GM19351 (cell line): Measurements from ENCODE around the gene TNS1.
"Not testable (repeated sequence)": the region's sequence is repeated elsewhere in the genome, so short reads cannot be mapped to it uniquely, and the experiment has no call there.

Experiments used
- ATAC-seq: cut with Tn5 transposase; IDR thresholded peaks from one replicate; pipeline ENCODE4 v1.9.1; 2021; ENCODE audit warnings: mild to moderate bottlenecking, moderate library complexity; ENCODE audit not compliant: unreplicated experiment

TNS1 gene

DNA sequence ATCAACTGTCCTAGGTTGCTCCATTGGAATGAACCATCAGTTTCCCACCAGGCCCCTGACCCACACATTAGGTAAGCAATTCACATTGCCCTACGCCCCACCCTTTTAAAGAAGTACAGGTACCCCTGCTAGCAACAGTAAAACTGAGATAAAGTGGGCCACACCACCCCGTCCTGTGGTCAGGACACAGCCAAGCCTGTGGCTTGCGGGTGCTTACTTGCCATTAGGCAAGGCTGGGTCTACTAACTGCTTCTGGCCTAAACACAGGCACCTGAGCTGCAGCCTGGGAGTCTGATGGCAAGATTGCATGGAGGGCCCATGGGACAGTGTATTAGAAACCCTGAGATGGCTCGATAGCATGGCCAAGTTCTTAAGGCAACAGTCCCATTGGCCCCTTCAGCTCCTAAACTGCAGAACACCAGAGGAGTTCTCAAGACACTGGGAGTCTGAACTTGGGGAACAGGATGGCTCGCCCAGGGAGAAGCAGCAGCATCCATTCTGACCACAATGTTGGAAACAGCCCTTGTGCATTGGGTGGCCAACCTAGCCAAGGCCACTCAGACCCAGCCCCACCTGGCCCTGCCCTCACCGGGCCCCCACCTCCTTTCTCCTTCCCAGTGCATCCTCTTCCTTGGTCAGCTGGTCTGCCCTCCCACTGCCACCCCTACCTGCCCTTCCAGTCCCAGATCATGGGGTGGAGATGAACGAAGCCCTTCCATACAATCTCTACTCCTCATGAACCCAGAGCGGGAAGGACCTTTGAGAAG, 177.1 kb downstream of the TNS1 start:
- ATAC-seq = no peak

- ATAC-seq = no peak
These were observed 178.6 kb downstream of the TNS1 start for GRCh38 chr2:217824223-217824622.

- no peak for ATAC-seq
These were observed 179.2 kb downstream of the TNS1 start for GRCh38 chr2:217823626-217824025.

DNA sequence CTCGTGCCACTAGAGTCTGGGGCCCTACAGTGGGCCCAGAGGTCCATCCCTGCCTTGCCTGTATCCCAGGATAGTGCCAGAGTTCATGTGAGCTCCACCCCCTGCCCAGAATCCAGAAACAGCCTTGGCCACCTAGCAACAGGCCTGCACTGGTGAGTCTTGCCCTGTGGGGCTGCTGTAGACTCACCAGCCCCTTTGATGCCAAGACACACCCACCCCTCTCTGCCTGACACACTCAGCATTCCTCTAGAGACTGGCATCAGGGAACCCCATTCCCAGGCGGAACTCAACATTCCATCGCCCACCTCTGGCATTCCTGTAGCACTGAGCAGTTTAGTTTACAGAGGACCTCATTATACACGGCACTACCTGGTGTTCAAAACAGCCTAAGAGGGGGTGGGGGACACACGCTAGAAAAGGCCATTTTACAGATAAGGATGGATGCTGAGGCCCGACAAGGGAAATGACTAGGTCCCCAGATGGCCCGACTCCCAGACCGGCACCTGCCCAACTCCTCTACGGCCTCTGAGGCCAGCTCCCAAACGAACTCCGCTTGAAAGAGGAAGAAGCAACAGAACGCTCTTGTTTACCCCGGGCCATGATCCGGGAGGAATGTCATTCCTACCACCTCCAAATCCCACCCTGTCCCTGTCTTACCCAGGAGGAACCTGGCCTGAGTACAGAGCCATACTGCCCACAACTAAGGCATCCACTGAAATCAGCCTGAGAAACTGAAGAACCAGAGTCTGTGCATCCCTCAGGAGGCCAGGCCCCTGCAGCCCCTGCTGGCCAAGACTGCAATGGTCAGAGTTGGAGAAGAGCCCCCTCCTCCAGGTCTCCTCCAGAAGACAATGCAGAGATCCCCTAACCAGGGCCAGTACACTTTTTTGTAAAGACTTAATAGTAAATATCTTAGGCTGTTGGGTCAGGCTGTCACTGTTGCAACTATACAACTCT, 180.2 kb downstream of the TNS1 start:
- ATAC-seq = no peak

- ATAC-seq = no peak
These were observed 181.2 kb downstream of the TNS1 start for GRCh38 chr2:217821536-217822147.

- no peak for ATAC-seq
These were observed 181.9 kb downstream of the TNS1 start for GRCh38 chr2:217820904-217821303.

DNA sequence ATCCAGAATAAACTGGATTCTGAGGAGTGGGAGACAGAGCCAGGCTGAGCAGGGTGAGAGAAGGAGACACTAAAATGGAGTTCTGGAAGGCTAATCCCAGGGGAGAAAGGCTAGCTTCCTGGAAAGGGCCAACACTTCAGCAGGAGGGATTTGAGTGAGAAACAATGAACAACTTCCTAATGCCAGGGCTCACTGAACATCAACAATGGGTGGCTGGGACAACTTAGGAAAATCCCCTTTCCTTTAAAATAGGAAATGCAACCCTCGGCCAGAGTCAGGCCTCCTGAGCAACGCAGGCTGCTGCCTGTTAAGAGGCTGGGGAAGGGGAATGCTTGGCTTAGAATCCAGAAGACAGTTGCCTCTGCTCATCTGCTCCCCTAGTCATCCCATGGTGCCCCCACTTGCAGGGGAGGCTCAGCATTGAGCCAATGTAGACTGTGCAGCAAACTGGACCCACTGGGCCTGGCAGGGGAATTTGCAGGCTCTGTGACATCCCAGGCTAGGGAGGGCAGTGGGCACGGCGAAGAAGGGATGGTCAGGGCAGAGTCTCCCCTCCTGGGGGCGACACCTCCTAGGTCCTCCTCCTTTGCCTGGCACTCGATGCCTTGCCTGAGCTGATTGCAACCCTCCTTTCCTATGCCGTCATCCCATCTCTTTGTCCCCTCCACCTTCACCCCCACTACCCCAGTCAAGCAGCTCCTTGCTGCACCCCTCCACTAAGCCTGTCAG, 182.5 kb downstream of the TNS1 start:
- ATAC-seq = no peak

- ATAC-seq = no peak
These were observed 184.4 kb downstream of the TNS1 start for GRCh38 chr2:217818293-217818850.

DNA sequence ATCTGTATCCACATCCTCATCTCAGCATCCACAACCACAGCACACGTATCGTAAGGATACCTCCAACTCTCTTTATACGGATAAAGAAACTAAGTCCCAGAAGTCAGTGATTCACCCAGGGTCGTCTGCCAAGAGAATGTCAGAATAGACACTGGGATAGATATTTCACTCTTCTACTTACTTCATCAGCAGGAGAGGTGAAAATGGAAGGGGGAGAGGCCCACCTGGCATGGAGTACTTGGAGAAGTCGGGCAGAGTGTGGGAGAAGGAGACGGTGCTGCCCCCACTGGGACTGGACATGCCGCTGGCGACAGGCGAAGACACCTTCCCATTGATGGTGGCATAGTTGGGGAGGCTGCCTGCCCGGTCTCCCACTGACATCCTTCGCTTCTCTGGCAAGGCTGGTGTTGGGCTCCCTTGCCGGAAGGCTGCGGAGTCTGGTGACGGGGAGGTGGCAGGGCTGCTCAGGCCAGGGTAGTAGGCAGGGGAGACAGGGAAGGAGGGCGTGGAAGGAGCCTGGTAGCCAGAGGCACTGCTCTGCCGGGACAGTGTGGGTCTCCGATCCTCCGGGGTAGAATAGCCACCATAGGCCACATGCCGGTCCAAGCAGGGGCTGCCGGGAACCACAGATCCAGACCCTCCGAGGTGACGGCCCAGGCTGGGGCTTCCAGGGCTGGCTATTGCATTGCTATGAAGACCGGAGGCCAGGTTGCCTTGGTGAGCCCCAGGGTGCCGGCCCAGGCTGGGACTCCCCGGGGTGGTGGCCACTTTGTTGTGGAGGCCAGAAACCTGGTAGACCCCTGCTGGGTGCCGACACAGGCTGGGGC, 185.1 kb downstream of the TNS1 start:
- no peak for ATAC-seq

DNA sequence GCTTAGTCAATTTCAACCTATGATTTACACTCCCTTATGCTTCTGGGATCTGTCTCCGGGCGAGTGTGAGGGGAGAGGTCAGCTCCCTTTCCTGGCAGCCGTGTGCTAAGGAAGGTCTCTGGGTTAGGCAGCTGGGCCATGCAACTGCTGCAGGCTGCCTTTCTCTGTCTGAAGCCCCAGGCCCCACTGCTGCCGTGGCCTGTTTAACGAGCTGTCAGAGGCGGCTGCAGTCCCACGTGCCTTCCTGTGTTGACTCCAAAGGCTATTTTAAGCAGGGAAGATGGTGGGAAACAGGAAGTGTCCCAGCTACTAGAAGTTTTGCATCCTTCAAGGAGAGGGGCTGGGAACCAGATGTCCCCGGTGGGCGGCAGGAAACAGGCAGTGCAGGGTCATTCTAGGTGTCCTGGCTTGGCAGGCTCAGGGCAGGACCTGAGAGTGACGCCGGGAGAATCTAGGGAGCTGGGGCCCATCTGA, 186.4 kb downstream of the TNS1 start:
- no peak for ATAC-seq

DNA sequence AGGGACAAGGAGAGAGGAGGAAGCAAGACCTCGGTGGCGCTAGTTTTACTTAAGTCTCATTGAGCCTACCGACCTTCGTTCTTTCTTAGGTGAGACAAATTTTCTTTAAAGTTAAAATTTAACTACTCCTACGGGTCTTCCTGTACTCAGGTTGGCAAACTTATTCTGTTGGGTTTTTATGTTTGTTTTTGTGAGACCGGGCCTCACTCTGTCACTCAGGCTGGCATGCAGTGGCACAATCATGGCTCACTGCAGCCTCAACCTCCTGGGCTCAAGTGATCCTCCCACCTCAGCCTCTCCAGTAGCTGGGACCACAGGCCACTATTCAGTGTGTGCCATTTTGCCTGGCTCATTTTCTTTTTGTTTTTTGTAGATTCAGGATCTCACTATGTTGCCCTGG, 189.0 kb downstream of the TNS1 start:
- no peak for ATAC-seq

- ATAC-seq = no peak
These were observed 190.6 kb downstream of the TNS1 start for GRCh38 chr2:217812170-217812569.

DNA sequence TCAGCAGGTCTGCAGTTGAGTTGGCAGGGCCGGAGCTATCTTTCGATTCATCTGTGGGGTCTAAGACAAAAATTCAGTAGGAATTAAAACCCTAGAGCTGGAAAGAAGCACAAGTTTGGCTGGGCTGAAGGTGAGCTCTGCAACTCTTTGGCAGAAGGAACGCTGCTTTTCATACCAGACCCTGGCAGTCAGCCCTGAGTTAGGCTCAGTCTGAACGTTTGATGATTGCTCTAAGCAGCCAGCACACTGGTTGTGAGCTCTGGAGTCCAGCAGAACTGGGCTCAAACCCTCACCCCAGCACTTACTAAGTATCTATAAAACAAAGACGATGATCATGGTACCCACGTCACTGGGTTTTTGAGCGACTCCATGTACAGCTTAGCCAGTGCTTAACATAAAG, 192.5 kb downstream of the TNS1 start:
- no peak for ATAC-seq

- no peak for ATAC-seq
These were observed 193.1 kb downstream of the TNS1 start for GRCh38 chr2:217809736-217810135.

DNA sequence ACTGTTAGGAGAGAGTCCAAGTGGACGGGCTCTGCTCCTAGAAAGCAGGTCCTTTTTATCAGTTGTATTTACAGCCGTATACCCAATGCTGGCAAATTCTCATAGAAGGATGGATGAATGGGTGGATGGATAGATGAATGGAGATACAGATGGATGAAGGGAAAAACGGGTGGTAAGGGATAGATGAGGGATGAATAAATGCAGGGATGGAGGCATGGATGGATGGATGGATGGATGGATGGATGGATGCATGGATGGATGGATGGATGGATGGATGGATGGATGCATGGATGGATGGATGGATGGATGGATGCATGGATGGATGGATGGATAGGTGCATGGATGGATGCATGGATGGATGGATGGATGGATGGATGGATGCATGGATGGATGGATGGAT, 193.8 kb downstream of the TNS1 start:
- not testable (repeated sequence) for ATAC-seq

DNA sequence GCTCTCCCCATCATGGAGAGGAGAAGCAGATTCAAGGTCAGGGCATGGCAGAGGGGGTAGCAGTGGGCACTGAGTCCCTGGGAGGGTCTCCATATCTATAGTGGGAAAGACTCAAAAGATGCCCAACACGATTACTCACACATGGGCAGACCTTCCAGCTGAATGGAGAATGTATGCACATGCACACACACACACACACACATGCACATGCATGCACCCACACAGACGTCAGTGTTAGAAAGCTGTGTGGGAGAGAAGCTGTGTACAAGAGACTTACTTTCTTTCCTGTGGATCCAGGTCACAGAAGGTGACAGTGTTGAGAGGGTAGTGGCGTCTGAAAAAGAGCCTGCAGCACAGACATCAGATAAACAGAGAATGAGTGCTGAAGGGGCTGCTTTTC, 194.5 kb downstream of the TNS1 start:
- no peak for ATAC-seq

- no peak for ATAC-seq
These were observed 195.0 kb downstream of the TNS1 start for GRCh38 chr2:217807753-217808152.

DNA sequence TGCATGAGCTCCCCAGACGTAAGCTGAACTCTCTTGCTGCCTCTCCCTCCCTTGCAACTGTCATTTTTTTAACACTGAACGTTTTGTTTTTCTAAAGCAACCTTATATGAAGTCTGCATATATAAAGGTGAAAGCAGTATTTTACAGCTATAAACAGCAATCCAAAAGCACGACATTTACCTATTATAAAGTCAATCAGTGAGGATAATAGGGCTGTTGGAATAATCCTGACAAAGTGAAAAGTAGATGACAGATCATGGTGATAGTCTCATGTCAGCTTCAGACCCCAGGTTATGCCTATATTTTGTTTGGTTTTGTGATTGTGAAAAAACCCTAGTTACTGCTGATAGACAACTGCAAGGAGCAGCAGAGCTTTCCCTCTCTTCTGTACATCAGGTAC, 195.8 kb downstream of the TNS1 start:
- ATAC-seq = no peak

DNA sequence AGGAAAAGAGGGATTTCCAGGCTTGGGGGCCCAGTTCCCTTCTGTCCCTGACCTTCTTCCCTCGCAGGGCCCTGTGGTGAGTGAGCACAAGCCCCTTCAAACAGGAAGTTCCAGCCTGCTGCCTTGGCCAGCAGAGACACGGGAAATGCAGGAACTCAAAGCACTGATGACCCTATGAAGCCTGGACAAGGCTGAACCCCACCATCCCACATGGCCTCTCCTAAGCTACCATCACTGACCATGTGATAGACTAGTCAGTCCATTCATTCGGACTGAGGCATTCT, 196.4 kb downstream of the TNS1 start:
- ATAC-seq = no peak
